ENCODE data around the gene ATMIN. TPM values are rescaled to one million over a fixed set of nuclear protein-coding genes. Genes with fewer than 3 reads are reported as not detected.

The ATMIN gene
- total and polyA plus RNA-seq, 10 of the 15 experiments (the other 5 are each of a cell fraction or from before 2014, with no cell fraction given) = 5.2 to 28.9 (median 18.3) TPM

GRCh38 chr16:81077076-81077940 lies 41.7 kb downstream of the ATMIN start, which contains the start of gene C16orf46 (continued):
- TF ChIP-seq E4F1 (IDR thresholded peaks at IDR 0.05; ENCODE audit: borderline replicate concordance, partially characterized antibody) (no peak), EGR1 (IDR thresholded peaks at IDR 0.05; ENCODE audit: borderline replicate concordance in 1 of 2, low read depth in 2 of 2, low read length in 2 of 2) (peak in 1 of 2 experiments; percentile 56; a peak in 1 of 3 replicates), NR2C1 (IDR thresholded peaks at IDR 0.05) (no peak), ZNF217 (IDR thresholded peaks at IDR 0.05) (no peak; the same call in 1 of the 2 replicates), SP1 (IDR thresholded peaks at IDR 0.05; ENCODE audit: low read depth, low read length) (peak; percentile 68), MEF2A (IDR thresholded peaks at IDR 0.05; ENCODE audit: insufficient read depth, low read depth, low read length) (no peak), E2F4 (IDR thresholded peaks at IDR 0.05; ENCODE audit: low read depth, low read length) (no peak), TCF3 (IDR thresholded peaks at IDR 0.05; ENCODE audit: borderline replicate concordance, insufficient read depth, low read depth, low read length) (no peak), POU2F2 (IDR thresholded peaks at IDR 0.05; ENCODE audit: borderline replicate concordance, low read depth, low read length) (peak; percentile 29; the same call in 1 of the 3 replicates), MLLT1 (IDR thresholded peaks at IDR 0.05) (no peak; the same call in 1 of the 2 replicates), SUZ12 (IDR thresholded peaks at IDR 0.05; ENCODE audit: unreplicated experiment) (no peak), ATF2 (IDR thresholded peaks at IDR 0.05; ENCODE audit: low read length) (no peak), ZBED1 (IDR thresholded peaks at IDR 0.05; ENCODE audit: borderline replicate concordance) (peak; percentile 27; the same call in 1 of the 2 replicates), RCOR1 (conservative IDR thresholded peaks at IDR 0.05; ENCODE audit: low read depth, low read length) (no peak), SREBF2 (IDR thresholded peaks at IDR 0.05; ENCODE audit: low read length) (no peak), BMI1 (IDR thresholded peaks at IDR 0.05; ENCODE audit: borderline replicate concordance) (peak; percentile 97), CBFB (IDR thresholded peaks at IDR 0.05; ENCODE audit: low read depth) (peak; percentile 55; the same call in 1 of the 2 replicates), WRNIP1 (IDR thresholded peaks at IDR 0.05; ENCODE audit: borderline replicate concordance, low read depth, low read length) (no peak), EZH2 (IDR thresholded peaks at IDR 0.05; ENCODE audit: borderline replicate concordance, control insufficient read depth, low read depth, low read length) (no peak), E2F8 (IDR thresholded peaks at IDR 0.05; ENCODE audit: low read depth, partially characterized antibody) (no peak)
